Measurements from ENCODE around the gene PLPP1.

DNA sequence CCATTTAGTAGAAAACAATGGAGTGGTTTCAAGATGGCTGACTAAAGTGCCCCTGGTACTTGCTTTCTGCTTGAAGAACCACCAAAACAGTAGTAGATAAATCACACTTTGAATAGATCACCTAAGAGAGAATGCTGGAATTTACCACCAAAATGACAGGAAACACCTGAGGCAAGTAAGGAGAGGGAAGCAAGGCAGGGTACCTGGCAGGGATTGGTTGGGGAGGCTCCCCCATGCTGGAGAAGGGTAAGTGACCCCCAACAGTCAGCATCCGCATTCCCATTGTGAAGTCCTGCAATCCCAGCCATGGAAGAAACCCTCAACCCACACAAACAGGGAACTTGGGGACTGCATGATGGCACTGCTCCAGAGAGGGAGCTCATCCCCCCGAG is 105.5 kb downstream of the PLPP1 start:
- TF ChIP-seq, protein P1, sequence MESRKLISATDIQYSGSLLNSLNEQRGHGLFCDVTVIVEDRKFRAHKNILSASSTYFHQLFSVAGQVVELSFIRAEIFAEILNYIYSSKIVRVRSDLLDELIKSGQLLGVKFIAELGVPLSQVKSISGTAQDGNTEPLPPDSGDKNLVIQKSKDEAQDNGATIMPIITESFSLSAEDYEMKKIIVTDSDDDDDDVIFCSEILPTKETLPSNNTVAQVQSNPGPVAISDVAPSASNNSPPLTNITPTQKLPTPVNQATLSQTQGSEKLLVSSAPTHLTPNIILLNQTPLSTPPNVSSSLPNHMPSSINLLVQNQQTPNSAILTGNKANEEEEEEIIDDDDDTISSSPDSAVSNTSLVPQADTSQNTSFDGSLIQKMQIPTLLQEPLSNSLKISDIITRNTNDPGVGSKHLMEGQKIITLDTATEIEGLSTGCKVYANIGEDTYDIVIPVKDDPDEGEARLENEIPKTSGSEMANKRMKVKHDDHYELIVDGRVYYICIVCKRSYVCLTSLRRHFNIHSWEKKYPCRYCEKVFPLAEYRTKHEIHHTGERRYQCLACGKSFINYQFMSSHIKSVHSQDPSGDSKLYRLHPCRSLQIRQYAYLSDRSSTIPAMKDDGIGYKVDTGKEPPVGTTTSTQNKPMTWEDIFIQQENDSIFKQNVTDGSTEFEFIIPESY (IDR thresholded peaks at IDR 0.05; ENCODE audit: extremely low read depth, insufficient replicate concordance, low read length): no peak
- TF ChIP-seq, protein P2, sequence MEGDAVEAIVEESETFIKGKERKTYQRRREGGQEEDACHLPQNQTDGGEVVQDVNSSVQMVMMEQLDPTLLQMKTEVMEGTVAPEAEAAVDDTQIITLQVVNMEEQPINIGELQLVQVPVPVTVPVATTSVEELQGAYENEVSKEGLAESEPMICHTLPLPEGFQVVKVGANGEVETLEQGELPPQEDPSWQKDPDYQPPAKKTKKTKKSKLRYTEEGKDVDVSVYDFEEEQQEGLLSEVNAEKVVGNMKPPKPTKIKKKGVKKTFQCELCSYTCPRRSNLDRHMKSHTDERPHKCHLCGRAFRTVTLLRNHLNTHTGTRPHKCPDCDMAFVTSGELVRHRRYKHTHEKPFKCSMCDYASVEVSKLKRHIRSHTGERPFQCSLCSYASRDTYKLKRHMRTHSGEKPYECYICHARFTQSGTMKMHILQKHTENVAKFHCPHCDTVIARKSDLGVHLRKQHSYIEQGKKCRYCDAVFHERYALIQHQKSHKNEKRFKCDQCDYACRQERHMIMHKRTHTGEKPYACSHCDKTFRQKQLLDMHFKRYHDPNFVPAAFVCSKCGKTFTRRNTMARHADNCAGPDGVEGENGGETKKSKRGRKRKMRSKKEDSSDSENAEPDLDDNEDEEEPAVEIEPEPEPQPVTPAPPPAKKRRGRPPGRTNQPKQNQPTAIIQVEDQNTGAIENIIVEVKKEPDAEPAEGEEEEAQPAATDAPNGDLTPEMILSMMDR (IDR thresholded peaks at IDR 0.05 in 2 of 3, conservative IDR thresholded peaks at IDR 0.05 in 1 of 3; ENCODE audit: borderline replicate concordance in 1 of 3, insufficient read depth in 1 of 3, low read depth in 2 of 3, low read length in 2 of 3): no peak
- TF ChIP-seq EZH2 (IDR thresholded peaks at IDR 0.05) (no peak), ZFX (IDR thresholded peaks at IDR 0.05) (no peak), EZH2phosphoT487 (IDR thresholded peaks at IDR 0.05; ENCODE audit: borderline replicate concordance) (no peak), FOSL1 (IDR thresholded peaks at IDR 0.05; ENCODE audit: low read depth) (no peak)
- TF ChIP-seq, protein P3, sequence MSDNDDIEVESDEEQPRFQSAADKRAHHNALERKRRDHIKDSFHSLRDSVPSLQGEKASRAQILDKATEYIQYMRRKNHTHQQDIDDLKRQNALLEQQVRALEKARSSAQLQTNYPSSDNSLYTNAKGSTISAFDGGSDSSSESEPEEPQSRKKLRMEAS (IDR thresholded peaks at IDR 0.05): no peak
- TF ChIP-seq, protein P4, sequence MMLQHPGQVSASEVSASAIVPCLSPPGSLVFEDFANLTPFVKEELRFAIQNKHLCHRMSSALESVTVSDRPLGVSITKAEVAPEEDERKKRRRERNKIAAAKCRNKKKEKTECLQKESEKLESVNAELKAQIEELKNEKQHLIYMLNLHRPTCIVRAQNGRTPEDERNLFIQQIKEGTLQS (IDR thresholded peaks at IDR 0.05): no peak
- TF ChIP-seq, protein P5, sequence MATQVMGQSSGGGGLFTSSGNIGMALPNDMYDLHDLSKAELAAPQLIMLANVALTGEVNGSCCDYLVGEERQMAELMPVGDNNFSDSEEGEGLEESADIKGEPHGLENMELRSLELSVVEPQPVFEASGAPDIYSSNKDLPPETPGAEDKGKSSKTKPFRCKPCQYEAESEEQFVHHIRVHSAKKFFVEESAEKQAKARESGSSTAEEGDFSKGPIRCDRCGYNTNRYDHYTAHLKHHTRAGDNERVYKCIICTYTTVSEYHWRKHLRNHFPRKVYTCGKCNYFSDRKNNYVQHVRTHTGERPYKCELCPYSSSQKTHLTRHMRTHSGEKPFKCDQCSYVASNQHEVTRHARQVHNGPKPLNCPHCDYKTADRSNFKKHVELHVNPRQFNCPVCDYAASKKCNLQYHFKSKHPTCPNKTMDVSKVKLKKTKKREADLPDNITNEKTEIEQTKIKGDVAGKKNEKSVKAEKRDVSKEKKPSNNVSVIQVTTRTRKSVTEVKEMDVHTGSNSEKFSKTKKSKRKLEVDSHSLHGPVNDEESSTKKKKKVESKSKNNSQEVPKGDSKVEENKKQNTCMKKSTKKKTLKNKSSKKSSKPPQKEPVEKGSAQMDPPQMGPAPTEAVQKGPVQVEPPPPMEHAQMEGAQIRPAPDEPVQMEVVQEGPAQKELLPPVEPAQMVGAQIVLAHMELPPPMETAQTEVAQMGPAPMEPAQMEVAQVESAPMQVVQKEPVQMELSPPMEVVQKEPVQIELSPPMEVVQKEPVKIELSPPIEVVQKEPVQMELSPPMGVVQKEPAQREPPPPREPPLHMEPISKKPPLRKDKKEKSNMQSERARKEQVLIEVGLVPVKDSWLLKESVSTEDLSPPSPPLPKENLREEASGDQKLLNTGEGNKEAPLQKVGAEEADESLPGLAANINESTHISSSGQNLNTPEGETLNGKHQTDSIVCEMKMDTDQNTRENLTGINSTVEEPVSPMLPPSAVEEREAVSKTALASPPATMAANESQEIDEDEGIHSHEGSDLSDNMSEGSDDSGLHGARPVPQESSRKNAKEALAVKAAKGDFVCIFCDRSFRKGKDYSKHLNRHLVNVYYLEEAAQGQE (IDR thresholded peaks at IDR 0.05; ENCODE audit: low read depth): no peak

Data from HCT116 (cell line).